SH-SY5Y (cell line): ENCODE results near the gene FAM174B.

Source experiments
- GATA2 ChIP-seq: IDR thresholded peaks from 2 replicates; pipeline ENCODE4 v1.6.1; 2011; ENCODE audit warnings: mild to moderate bottlenecking, low read depth, low read length
- GATA3 ChIP-seq: IDR thresholded peaks from 2 replicates; pipeline ENCODE4 v1.6.1; 2011; ENCODE audit warnings: low read depth, mild to moderate bottlenecking, low read length, moderate library complexity

DNA sequence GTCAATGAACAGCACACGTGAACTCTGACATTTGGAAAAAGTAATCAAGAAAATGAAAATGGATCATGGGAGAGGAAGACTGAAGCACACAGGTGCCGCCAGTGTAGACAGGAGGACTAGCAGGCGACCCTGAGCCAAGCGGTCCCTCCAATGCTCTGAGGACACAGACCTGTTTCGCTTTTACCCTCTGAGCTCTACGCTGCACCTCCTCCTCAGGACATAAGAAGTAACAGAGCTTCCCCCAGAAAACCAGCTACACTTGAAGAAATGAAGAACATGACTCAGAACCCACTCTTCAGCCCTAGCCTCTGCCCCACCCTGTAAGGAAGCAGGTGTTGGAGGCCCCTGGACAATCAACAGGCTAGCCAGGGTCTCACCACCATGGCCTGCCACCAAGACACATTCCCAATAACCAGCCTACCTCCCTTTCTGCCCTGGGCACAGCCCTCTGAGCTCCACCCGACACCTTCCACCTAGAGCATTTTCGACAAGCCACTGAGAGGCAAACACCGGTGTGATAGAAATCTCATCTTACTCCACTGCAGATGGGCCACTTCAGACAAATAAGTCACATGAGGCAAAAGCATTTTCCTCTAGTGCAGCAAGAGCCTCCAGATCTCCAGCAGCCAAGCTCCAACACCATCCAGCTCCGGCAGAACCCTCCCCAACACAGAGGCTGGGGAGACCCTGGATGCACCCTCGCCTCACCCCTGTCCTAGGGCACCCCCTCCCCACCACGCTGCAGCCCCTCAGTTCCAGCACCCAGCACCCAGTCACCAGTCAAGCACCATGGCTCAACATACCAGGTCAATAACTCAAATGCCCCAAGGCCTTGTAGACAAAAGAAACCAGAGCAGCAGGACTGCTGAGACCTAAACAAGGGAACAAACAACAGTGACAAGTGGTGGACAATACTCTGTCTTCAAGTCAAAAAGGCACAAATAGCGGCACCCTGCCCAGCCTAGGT, 11.4 kb downstream of the FAM174B start:
- TF ChIP-seq GATA2 (no peak), GATA3 (no peak)
